ENCODE measurements around the gene XPR1. TPM values are rescaled to one million over a fixed set of nuclear protein-coding genes. Genes with fewer than 3 reads are reported as not detected.

The XPR1 gene
- total RNA-seq, 1 donor from 2014 or later: 12.0 TPM

DNA sequence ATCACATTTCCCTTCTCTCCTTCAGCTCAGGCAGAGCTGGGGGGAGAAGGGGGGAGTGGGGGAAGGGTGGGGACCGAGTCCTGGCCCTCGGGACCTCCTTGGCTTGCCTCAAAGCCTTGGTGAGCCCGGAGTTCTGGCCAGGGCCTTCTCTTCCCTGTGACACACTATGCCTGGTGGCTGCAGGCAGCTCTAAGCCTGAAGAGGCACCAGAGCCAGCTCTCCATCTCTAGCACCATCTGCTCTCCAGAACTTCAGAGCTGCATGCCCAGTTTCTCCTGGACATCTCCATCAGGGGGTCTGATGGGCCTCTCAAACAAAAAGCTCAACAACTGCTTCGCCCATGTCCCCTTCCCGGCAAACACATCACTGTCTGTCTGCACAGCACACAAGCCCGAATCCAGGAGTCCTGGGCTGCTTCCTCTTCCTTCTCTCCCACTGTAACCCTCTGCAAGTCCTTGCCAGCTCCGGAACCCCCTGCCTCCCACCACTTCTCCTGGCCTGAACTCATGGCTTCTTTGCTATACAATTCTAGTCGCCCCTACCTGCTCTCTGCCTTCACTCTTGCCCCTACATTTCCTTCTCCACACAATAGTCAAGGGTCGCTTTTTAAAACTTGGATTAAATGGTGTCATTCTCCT is 307.4 kb downstream of the XPR1 start:
- H3K27ac ChIP-seq: no peak overlapping the region
- no peak for DNase-seq (ENCODE audit: extremely low spot score in 2 of 2)
- H3K27me3 ChIP-seq: no peaks in the 10 kb centered on the region
- no peaks in the 10 kb centered on the region for H3K4me1 ChIP-seq
- no peaks in the 10 kb centered on the region for H3K9me3 ChIP-seq
- H3K4me3 ChIP-seq: no peak overlapping the region
- TF ChIP-seq POLR2AphosphoS5 (IDR thresholded peaks at IDR 0.05; ENCODE audit: insufficient read depth in 1 of 2, low read depth in 1 of 2) (no peak), POLR2A (IDR thresholded peaks at IDR 0.05) (no peak)
- TF ChIP-seq, protein P1, sequence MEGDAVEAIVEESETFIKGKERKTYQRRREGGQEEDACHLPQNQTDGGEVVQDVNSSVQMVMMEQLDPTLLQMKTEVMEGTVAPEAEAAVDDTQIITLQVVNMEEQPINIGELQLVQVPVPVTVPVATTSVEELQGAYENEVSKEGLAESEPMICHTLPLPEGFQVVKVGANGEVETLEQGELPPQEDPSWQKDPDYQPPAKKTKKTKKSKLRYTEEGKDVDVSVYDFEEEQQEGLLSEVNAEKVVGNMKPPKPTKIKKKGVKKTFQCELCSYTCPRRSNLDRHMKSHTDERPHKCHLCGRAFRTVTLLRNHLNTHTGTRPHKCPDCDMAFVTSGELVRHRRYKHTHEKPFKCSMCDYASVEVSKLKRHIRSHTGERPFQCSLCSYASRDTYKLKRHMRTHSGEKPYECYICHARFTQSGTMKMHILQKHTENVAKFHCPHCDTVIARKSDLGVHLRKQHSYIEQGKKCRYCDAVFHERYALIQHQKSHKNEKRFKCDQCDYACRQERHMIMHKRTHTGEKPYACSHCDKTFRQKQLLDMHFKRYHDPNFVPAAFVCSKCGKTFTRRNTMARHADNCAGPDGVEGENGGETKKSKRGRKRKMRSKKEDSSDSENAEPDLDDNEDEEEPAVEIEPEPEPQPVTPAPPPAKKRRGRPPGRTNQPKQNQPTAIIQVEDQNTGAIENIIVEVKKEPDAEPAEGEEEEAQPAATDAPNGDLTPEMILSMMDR (IDR thresholded peaks at IDR 0.05): no peak
- intact Hi-C loops (cut with DNase I): no loop called here
- H3K36me3 ChIP-seq: peaks cover 0 to 24% of the 10 kb centered on the region in 2 donors

DNA sequence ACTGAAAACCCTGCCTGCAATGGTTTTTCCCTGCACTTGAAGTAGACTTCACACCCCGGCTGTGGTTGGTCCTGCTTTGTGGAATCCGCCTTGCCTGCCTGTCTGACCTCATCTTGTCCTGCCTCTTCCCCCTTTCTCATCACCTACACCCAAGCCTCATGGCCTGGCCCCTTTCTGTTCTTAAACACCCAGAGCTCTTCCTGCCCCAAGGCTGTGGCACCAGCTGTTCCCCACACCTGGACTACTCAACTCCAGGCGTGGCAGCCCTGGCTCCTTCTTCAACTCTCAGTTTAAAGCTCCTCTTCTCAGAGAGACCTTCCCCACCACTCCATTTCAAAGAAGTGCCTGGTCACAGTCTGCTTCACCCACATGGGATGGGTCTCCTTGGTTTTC is 307.9 kb downstream of the XPR1 start:
- TF ChIP-seq POLR2A (IDR thresholded peaks at IDR 0.05) (no peak), POLR2AphosphoS5 (IDR thresholded peaks at IDR 0.05; ENCODE audit: insufficient read depth in 1 of 2, low read depth in 1 of 2) (no peak)
- TF ChIP-seq, protein P1 (IDR thresholded peaks at IDR 0.05): no peak
- H3K27me3 ChIP-seq: no peaks in the 10 kb centered on the region
- H3K27ac ChIP-seq: no peak overlapping the region
- intact Hi-C loops (cut with DNase I): no loop called here
- H3K4me1 ChIP-seq: no peaks in the 10 kb centered on the region
- no peaks in the 10 kb centered on the region for H3K9me3 ChIP-seq
- peaks cover 0 to 29% of the 10 kb centered on the region in 2 donors for H3K36me3 ChIP-seq
- no peak overlapping the region for H3K4me3 ChIP-seq
- DNase-seq (ENCODE audit: extremely low spot score in 2 of 2): no peak

Small RNA genes lying within 50 kb of the gene (small RNA-seq; reads per million reads assigned to genes)
- not detected for gene RF00026

Other genes starting within 250 kb of the XPR1 start
- gene ACBD6, start 129.4 kb upstream of the XPR1 start, total RNA-seq: 34.4 TPM
- not detected for gene OVAAL, start 73.1 kb upstream of the XPR1 start, total RNA-seq